DND-41 (cell line): ENCODE measurements around the gene POLK.
"Not testable (repeated sequence)": the region's sequence is repeated elsewhere in the genome, so short reads cannot be mapped to it uniquely, and the experiment has no call there.

Experiments used
- EZH2 ChIP-seq: IDR thresholded peaks from 3 replicates; pipeline ENCODE4 v1.6.1; 2012; ENCODE audit warnings: borderline replicate concordance, low read depth, mild to moderate bottlenecking, moderate library complexity, low read length, inconsistent platforms; ENCODE audit not compliant: severe bottlenecking
- TF ChIP-seq, protein P1 (sequence below): IDR thresholded peaks from 2 replicates; pipeline ENCODE4 v1.5.1; 2012; ENCODE audit warnings: borderline replicate concordance, low read length, moderate library complexity, mild to moderate bottlenecking; ENCODE audit not compliant: poor library complexity, severe bottlenecking; ENCODE audit errors: extremely low read depth

- not testable (repeated sequence) for TF ChIP-seq EZH2
- TF ChIP-seq, protein P1, sequence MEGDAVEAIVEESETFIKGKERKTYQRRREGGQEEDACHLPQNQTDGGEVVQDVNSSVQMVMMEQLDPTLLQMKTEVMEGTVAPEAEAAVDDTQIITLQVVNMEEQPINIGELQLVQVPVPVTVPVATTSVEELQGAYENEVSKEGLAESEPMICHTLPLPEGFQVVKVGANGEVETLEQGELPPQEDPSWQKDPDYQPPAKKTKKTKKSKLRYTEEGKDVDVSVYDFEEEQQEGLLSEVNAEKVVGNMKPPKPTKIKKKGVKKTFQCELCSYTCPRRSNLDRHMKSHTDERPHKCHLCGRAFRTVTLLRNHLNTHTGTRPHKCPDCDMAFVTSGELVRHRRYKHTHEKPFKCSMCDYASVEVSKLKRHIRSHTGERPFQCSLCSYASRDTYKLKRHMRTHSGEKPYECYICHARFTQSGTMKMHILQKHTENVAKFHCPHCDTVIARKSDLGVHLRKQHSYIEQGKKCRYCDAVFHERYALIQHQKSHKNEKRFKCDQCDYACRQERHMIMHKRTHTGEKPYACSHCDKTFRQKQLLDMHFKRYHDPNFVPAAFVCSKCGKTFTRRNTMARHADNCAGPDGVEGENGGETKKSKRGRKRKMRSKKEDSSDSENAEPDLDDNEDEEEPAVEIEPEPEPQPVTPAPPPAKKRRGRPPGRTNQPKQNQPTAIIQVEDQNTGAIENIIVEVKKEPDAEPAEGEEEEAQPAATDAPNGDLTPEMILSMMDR = not testable (repeated sequence)
Observed at GRCh38 chr5:75578280-75578679, 66.6 kb downstream of the POLK start.
